Erythroblast (primary cell): Measurements from ENCODE around the gene EEF2KMT.

ENCODE experiments used
- GATA1 ChIP-seq: IDR thresholded peaks from 2 replicates; pipeline ENCODE4 v1.6.1; 2011; ENCODE audit warnings: low read depth, mild to moderate bottlenecking, control low read depth, low read length, moderate library complexity
- POLR2A ChIP-seq: IDR thresholded peaks from 2 replicates; pipeline ENCODE4 v1.6.1; 2011; ENCODE audit warnings: mild to moderate bottlenecking, low read length

GRCh38 chr16:5073279-5073629, 24.3 kb downstream of the EEF2KMT start:
- TF ChIP-seq POLR2A (no peak), GATA1 (no peak)
